Activated naive CD4-positive, alpha-beta T cell treated with Interleukin-2 at 50 U/mL for 16 hours (primary cell): ENCODE data around the gene SDCCAG8.
A peak's percentile ranks its signal among the peaks of the same experiment; 100 is the strongest.

Experiments used
- DNase-seq: peaks from one replicate; pipeline ENCODE4 v3.0.0-alpha.2; 2020

Gene SDCCAG8

DNA sequence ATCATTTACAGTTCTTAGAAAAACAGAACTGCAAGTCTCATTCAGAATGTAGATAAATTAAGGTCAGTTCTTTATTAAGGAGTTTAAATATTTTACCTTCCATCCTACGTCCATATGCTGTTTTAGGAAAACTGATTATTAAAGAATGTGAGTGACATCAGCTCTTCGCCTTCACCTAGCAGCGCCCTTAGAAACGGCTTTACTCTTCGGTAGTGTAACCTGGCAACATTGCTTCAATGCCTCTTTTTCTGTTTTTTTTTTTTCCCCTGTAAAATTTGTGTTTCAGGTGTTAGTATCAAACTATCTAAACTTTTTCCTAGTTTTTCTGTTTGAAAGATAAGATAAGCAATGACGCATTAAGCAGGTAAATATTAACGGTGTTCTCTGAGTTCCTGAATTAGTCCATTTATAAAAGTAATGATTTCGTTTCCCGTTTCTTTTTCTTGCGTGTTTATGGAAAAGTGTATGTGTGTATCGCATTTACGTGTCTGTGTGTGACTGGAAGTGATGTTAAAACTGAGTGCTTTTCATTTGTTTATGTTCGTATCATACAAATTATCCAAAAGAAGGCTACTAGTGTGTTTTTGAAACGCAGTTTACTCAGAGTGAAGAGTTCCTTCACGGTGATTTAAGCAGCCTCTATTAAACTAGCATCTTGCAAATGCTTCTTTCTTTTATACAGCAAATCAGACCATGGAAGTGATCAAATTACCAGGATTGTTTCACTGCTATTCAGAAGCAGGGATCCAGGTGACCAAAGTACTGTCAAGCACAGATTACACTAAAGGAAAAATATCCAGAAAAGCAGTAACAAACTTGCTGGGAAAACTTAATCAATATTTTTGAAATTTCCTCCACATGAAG lies 139.0 kb downstream of the SDCCAG8 start:
- no peak for DNase-seq

DNA sequence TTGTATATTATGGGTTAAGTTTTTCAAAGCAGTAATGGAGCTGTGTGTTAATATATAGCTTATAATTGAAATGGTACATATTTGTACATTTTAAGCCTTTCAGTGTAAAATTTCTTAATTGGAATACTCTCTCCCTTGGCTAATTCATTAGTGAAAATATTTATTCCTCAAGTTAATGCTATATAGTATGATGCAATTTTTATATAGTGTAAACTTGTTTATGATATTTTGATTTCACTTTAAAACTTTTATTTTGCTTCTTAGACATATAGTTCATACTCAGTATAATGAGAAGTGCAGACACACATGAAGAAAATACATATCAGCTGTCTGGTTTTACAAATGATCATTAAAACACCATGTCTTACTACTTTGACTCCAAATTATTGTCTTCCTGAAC lies 140.6 kb downstream of the SDCCAG8 start:
- no peak for DNase-seq

DNA sequence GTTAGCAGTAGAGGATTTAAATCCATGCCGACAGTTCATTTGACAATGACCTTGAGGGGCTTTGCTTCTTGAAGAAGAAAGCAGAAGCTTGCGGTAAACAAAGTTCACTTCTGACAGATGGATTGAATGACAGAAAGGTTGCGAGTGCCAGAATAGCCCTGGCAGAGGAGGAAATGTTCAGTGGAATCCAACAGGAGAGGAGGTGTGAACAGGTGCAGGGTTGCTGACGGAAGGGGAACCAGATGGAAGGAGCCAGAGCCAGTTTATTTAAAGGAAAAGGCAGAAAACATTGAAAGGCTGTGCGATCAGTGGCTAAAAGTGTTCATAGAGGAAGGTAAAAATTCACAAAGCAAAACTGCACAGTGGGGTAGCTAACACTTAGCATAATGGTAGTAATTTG lies 141.0 kb downstream of the SDCCAG8 start:
- DNase-seq: no peak

- DNase-seq: no peak
Observed at GRCh38 chr1:243397613-243398321, 141.9 kb downstream of the SDCCAG8 start.

DNA sequence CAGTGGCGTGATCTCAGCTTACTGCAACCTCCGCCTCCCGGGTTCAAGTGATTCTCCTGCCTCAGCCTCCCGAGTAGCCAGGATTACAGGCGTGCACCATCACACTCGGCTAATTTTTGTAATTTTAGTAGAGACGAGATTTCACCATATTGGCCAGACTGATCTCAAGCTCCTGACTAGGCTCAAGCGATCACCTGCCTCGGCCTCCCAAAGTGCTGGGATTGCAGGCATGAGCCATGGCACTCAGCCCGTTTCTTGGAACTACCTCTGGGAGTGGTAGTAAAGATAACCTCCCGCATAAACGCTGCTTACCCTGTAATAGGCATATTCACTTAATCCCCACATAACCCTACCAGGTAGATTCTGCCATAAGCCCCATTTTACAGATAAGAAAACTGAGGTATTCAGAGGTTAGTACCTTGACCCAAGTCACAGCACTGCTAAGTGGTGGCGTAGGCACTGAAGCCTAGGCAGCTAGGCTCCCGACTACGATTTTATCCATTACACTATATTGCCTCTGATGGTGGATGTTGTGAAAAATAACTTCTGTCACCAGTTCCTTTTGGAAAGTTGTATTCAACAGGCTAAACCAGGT lies 143.8 kb downstream of the SDCCAG8 start:
- DNase-seq: no peak

DNA sequence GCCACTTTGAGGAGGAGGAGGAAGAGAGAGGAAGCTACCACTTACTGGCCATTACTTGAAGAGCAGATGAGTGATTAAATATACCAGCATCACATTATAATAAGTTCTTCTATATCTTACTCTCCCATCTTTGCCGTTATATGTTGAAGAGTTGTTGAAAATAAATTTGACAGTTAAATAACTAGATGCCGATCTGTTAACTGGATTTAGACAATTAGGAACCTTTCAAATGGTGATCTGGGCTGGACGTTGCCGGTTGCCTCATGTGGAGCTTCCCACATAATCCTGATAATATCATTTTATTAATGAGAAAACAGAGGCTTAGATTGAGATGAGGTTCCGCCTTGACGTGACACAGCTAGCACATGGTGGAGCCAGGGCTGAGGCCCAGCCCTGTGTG lies 147.0 kb downstream of the SDCCAG8 start:
- DNase-seq: no peak

- DNase-seq: no peak
Observed at GRCh38 chr1:243406424-243406823, 150.6 kb downstream of the SDCCAG8 start.

- DNase-seq: no peak
Observed at GRCh38 chr1:243407284-243408018, 151.6 kb downstream of the SDCCAG8 start.

GRCh38 chr1:243408479-243408878 lies 152.6 kb downstream of the SDCCAG8 start:
- DNase-seq: no peak

GRCh38 chr1:243409284-243409683 lies 153.4 kb downstream of the SDCCAG8 start:
- no peak for DNase-seq

- no peak for DNase-seq
Observed at GRCh38 chr1:243411472-243411871, 155.6 kb downstream of the SDCCAG8 start.

DNA sequence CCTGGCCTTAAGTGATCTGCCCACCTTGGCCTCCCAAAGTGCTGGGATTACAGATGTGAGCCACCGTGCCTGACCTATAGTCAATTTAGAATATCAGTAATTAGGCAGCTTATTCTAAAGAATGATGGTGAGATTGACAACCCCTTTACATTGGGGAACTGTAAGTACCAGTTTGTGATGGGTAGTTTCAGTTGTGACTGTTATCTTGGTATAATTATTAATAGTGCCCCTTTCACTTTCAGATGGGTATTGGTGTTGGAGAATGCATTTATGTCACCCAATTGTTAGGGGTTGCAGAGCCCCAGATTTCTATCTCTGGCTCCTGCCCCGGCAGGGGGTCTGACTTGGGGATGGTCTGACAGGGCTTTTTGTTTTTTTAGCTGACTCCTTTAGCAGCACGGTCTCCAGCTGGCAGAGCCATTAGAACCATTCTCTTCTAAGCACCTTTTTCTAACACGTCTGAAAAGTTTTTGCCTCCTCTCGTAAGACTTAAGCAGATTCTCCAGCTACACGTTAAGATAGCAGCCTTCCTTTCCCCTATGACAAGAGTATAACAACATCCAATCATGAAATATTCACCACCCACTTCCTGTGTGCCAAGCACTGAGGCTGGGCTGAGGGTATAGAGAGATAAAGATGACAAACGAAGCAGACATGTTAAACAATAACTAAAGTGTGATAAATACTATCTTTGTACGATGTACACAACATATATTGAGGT lies 157.8 kb downstream of the SDCCAG8 start:
- DNase-seq: no peak

DNA sequence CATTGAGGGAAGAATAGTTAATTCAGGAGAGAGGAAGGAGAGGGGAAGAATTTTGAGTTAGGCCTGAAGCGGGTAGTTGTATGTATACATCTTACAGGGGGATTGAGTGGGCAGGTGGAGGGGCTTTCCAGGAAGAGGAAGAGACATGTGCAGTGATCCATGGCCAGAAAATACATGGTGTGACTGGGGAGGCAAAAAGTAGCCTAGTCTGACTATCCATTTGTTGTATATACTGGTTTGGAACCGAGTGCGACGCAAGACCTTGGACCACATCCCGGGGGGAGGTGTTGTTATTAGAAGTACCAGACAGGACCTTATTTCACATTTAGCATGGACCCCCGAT lies 158.3 kb downstream of the SDCCAG8 start:
- DNase-seq: no peak

- peak; percentile 5 for DNase-seq
Observed at GRCh38 chr1:243415663-243416408, 160.0 kb downstream of the SDCCAG8 start.

DNA sequence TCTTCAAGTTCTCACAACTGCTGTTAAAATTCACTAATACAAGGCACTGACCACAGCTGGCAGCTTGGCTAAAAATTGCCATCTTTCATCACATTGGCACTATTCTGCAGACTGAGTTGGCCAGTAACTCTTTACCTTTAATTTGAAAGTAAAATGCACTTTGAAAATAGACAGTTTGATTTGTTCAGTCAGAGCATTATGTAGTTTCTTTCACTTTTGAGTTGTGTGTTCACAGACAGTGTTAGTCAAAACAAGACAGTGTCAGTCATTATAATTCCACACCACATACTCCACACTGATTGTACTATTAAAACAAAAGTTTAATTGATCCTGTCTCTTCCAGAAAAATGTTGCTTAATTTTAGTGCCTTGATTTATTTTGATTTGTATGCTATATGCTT lies 160.7 kb downstream of the SDCCAG8 start:
- no peak for DNase-seq

DNA sequence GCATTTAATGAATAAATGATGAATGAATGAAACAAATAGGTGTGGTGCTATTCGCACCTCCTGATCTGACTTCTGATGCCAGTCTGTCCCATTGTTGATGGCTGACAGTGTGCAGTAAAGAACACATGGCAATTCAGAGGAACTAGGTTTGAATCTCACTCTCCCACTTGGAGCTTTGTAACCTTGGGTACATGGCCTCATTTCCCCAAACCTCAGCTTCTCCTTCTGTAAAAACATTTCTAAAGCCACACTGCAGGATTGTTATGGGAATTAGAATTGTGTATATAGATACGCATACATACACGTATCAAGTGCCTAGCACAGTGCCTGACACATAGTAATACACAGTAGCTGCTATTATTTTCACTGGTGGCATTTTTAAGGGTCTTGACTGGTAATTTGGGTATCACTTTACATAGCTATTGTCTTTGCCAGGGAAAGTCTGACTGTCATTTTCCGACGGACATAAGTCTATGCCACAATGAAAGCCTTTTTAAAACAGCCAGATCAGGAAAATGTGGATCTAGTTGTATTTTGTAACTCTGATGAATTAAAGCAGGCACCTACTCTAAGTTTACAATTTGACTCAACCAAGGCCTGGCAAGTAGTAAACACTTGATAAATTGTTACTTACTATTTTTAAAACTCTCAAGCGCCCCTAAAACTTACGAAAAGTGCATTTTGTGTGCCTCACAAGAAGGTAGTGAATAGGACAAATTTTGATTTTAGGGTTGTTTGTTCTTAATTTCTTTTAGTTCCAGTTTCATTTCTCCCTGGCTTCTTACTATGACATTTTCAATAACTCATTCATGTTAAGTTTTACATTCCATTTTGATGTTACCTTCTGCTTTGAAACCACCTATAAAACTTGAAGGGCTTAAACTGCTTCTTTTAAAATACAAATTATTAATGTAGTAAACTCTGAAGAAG lies 164.4 kb downstream of the SDCCAG8 start:
- DNase-seq: no peak

DNA sequence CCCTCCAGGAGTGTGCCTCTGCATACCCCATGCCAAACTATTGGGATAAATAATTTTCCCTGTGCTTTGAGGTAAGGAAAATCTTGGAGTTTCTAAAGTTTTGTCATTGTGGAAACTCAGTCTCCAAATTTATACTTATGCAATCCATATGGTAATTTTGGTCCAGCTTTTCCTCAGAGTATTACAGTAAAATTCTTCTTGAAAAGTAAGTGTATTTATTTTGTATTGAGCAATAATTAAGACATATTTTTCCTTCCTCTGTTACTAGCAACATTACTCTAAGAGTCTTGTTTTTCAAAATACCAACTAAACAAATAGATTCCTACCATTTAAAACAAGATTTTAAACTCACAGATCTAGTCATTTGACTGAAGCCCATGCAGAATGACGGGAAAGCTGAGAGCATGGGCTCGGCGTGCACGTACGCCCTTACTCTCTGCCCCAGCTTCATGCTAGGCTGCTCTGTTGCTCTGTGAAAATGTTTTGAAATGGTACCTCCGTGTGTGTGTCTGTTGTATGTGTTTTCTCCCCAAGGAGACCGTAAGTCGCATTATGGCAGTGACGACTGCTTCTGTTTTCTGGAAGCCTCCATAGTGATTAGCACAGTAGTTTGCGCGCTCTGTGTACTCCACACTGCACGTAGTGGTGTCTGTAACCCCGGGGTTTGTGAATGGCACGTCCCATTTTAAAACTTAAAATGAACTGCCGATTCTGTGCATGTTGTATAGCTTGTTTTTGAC lies 165.3 kb downstream of the SDCCAG8 start:
- no peak for DNase-seq

- peak; percentile 51 for DNase-seq
Observed at GRCh38 chr1:243421784-243422183, 165.9 kb downstream of the SDCCAG8 start.

DNA sequence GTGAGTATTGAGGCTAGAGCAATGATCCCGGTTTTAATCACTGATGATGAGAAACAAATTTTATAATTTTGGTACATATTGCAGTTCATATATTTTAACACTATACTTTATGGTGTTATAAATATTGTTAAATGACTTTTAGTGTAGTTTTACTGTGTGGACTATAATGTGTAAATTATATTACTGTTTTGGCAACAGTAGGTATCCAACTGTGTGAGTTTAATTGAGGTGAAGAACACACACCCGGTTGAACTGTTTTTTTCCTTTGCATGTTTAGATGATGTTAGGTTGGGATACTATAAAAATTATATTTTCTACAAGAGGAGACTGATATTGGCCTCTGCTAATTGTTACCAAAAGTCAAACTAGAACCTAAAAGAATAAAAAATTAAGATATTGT lies 166.5 kb downstream of the SDCCAG8 start:
- DNase-seq: no peak

DNA sequence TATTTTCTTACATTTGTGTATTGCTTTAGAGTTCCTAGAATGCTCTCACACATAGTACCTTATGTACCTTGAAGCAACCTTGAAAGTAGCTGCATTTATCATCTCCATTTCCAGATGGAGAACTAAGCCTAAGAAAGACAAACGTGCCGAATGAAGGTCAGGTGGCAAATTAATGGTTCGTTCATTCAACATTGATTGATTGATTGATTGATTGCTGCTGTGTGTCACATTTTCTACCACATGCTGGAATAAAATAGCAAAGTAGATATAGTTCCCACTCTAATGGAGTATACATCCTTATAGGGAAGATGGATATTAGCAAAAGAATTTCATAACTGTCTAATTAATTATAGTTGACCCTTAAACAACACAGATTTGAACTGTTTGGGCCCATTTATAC lies 172.2 kb downstream of the SDCCAG8 start:
- DNase-seq: no peak
